Liver (tissue), 3 donors: Measurements from ENCODE around the gene ACTR2.

Experiments
- ATF3 ChIP-seq: IDR thresholded peaks from 2 replicates; pipeline ENCODE4 v1.6.1; 2016; ENCODE audit warnings: antibody characterized with exemption
- CTCF ChIP-seq: fragments of 150-350 bp; IDR thresholded peaks from 2 replicates; pipeline ENCODE4 v1.5.1; 2017; ENCODE audit warnings: improper control_type of control experiment, low read depth, low read length; ENCODE audit not compliant: missing input control
- EGR1 ChIP-seq, 2 donors: IDR thresholded peaks; 2 replicates each; pipeline ENCODE4 v1.6.1; 2016 to 2018; ENCODE audit warnings: antibody characterized with exemption in 2 of 2, low read depth in 2 of 2
- FOXA1 ChIP-seq: IDR thresholded peaks from 2 replicates; pipeline ENCODE4 v1.6.1; 2016; ENCODE audit warnings: antibody characterized with exemption
- JUND ChIP-seq, 2 donors: IDR thresholded peaks; 2 replicates each; pipeline ENCODE4 v1.6.1; 2016; ENCODE audit warnings: antibody characterized with exemption in 2 of 2
- MAX ChIP-seq: IDR thresholded peaks from 2 replicates; pipeline ENCODE4 v1.6.1; 2016; ENCODE audit warnings: antibody characterized with exemption
- RAD21 ChIP-seq, 2 donors: IDR thresholded peaks; 2 replicates each; pipeline ENCODE4 v1.6.1; 2016; ENCODE audit warnings: antibody characterized with exemption in 2 of 2, mild to moderate bottlenecking in 2 of 2
- REST ChIP-seq: IDR thresholded peaks from 2 replicates; pipeline ENCODE4 v1.6.1; 2016; ENCODE audit warnings: antibody characterized with exemption, mild to moderate bottlenecking
- RXRA ChIP-seq, 2 donors: IDR thresholded peaks; 2 replicates each; pipeline ENCODE4 v1.6.1; 2017 to 2018; ENCODE audit warnings: antibody characterized with exemption in 2 of 2, mild to moderate bottlenecking in 1 of 2
- SP1 ChIP-seq: IDR thresholded peaks from 2 replicates; pipeline ENCODE4 v1.6.1; 2018; ENCODE audit warnings: antibody characterized with exemption, mild to moderate bottlenecking
- TAF1 ChIP-seq: conservative IDR thresholded peaks from 2 replicates; pipeline ENCODE4 v1.6.1; 2016; ENCODE audit warnings: antibody characterized with exemption, mild to moderate bottlenecking
- YY1 ChIP-seq: IDR thresholded peaks from 2 replicates; pipeline ENCODE4 v1.6.1; 2016; ENCODE audit warnings: antibody characterized with exemption, mild to moderate bottlenecking
- donor health status: healthy.
- donor health status: healthy.

- no peak for TF ChIP-seq CTCF
- TF ChIP-seq RAD21 (IDR thresholded peaks at IDR 0.05) = no peak
- no peak for TF ChIP-seq TAF1
- no peak for TF ChIP-seq MAX
- TF ChIP-seq EGR1 (IDR thresholded peaks at IDR 0.05; ENCODE audit: low read depth in 2 of 2) = no peak
- TF ChIP-seq REST = no peak
- TF ChIP-seq JUND (IDR thresholded peaks at IDR 0.05) = no peak
- no peak for TF ChIP-seq YY1
- TF ChIP-seq FOXA1 = no peak
- TF ChIP-seq SP1 = no peak
- TF ChIP-seq ATF3 = no peak
- TF ChIP-seq RXRA (IDR thresholded peaks at IDR 0.05) = no peak
Measured at GRCh38 chr2:65263986-65264385, 36.4 kb downstream of the ACTR2 start.
